HG02981 (cell line): ENCODE results near the gene RPL12.

Experiments
- ATAC-seq: cut with Tn5 transposase; IDR thresholded peaks from one replicate; pipeline ENCODE4 v1.9.1; 2021; ENCODE audit warnings: mild to moderate bottlenecking, moderate library complexity; ENCODE audit not compliant: unreplicated experiment

RPL12 gene

DNA sequence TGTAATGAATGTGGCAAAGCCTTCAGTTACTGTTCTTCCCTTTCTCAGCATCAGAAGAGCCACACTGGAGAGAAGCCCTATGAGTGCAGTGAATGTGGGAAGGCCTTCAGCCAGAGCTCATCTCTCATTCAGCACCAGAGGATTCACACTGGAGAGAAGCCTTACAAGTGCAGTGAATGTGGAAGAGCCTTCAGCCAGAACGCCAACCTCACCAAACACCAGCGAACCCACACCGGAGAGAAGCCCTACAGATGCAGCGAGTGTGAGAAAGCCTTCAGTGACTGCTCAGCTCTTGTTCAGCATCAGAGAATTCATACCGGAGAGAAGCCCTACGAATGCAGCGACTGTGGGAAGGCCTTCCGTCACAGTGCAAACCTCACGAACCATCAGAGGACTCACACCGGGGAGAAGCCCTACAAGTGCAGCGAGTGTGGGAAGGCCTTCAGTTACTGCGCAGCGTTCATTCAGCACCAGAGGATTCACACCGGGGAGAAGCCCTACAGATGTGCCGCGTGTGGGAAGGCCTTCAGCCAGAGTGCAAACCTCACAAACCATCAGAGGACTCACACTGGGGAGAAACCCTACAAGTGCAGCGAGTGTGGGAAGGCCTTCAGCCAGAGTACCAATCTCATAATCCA, 6.8 kb downstream of the RPL12 start:
- ATAC-seq, result no peak

DNA sequence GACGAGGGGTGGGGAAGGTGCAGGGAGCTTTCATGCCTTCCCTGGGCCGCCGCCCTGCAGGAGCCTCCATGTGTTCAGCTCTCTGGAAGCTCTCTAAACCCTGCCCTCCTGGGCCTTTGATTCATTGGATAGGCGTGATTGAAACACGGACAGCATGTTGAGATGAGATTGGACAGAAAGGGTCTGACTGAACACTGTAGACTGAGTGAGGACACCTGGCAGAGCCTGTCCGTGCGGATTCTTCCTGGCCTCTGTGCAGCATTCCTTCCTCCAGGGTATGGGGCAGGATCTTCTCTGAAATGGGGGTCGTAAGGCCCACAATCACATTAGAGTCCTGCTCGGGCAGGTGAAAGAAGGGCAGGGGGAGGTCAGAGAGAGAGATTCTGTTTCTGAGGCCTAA, 12.8 kb downstream of the RPL12 start:
- ATAC-seq, result no peak

DNA sequence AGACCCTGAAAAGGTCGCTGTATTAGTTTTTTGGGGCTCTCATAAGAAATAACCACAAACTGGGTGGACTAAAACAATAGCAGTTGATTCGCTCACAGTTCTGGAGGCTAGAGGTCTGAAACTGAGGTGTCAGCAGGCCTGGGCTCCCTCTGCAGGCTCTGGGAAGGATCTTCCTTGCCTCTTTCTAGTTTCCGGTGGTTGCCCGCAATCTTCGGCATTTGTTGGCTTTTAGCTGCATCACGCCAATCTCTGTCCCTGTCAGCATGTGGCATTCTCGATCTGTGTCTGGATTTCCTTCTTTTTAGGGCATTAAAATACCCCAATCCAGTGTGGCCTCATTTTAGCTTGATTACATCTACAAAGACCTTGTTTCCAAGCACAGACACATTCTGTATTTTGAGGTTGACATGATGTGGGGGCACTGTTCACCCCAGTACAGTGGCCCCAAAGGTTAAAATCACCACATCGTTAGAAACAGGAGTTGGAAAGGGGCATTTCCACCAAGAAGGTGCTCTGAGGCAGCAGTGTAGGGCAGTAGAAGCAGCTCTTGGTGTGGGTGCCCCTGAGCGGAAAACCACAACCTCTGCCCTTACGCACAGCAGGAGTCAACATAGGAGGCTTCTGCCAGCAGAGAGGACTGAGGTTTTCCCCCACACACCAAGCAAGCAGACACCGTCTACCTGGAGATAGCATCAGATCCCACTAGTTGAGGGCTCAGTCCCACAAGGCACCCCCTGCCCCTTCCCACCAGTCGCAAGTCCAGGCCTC, 13.5 kb downstream of the RPL12 start:
- ATAC-seq, result no peak

DNA sequence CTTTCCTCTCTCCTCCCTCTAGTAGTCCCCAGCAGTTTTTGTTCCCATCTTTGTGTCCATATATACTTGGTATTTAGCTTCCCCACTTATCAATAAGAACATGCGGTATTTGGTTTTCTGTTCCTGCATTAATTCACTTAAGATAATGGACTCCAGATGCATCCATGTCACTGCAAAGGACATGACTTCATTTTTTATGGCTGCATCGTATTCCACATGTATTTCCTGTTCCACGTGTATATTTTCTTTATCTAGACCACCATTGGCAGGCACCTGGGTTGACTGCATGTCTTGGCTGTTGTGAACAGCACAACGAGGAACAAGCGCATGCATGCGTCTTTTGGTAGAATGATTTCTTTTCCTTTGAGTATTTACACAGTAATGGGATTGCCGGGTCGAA, 20.8 kb downstream of the RPL12 start:
- ATAC-seq, result no peak

DNA sequence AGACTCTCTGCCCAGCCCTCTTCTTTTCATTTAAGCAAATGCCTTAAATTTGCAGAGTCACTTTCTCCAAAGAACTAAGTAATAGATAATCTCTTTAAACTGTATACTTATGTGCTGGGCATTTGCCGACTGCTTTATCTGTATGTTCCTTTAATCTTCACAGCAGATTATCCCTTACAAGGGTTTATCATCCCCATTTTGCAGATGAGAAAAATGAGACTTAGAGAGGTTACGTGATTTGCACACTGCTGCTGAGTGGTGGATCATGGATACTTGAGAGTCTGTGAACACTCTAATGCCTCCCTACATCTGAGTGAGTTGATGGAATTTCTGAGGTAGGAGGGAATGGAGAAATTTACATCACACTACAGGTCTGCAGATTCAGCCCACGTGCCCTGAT, 22.9 kb downstream of the RPL12 start:
- no peak for ATAC-seq

DNA sequence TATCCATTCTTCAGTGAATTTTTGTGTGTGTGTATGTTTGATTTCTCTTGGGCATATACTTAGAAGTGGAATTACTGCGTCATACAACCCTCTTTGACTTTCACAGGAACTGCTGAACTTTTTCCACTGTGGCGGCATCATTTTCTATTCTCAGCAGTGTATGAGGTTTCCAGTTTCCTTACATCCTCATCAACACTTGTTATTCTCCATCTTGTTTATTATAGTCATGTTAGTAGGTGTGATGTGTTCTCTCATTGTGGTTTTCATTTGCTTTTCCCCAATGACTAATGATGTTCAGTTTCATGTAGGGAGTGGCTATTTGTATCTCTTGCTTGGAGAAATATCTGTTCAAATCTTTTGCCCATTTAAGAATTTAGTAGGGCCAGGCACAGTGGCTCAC, 24.4 kb downstream of the RPL12 start:
- ATAC-seq, result no peak

DNA sequence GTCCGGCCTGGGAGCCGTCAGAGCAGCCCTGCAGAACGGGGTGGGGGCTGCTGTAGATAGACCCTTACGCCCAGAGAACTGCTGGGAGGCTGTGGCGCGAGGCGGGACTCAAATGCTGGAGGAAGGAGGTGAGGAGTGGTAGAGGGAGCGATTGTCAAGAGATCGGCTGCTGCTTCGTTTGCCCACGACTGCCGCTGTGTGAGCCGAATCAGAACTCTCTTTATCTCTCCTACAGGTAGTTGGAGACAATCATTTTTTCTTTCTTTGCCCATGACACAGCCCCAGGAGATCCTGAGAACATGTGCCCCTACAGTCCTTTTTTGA, 26.6 kb downstream of the RPL12 start:
- ATAC-seq, result peak; percentile 9

DNA sequence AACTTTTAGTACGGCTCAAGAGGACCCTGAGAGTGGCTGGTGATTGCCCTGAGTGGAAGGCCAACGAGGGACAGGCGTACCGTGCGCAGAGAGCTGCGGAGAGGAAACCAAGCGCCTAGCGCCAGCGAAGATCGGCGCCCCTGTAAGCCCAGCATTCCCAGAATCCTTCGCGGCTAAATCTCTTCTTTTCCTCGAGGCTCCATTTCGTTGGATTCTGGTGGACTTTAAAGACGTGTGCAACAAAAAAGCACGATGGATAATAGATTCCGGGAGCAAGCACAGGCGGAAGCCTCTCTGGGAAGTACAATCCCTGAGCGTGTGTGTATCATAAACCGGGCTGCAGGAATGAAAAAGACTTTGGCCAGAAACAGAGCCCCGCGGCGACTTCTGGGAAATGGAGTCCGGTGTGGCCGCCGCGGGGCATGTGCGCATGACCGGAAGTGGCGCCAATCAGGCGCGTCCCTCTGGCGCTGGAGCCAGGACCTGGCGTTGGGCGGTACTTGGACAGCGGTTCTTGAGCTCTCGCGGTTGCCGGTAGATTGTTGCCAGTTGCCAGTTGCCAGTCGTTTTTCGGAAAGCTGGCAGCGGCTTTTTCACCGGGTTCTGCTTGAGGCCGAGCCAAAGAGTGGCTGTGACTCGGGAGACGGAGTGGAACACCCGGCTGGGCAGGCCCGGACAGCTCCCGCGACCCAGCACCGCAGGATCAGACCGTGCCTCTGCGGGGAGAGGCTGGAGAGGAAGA, 27.1 kb downstream of the RPL12 start, which contains the start of gene ZNF79:
Gene ZNF79, plus strand, starts transcription at position 449 of the 742 bp plus-strand sequence. CDS start 406 bp downstream, outside the sequence.
- peak; percentile 81 for ATAC-seq

DNA sequence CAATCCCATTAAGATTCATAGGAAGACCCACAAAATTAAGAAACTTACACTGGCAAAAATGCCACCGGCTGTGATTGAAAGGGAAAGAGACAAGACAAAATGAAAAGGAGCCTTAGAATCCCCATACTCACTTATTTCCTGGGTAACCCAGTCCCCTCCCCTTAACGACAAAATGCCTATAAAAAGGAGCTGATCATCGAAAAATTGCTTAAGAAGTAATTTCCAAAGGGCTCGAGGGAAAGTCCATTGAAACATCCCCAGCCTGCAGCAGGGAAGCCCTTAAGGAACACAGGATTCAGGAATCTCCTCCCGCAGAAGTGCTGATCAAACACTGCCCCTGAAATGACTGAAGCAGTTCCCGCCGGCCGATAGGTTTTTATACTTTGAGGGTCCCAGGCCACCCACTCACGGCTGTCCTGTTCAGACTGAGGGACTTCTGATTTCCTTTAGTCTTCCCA, 27.7 kb downstream of the RPL12 start:
- ATAC-seq, result no peak

DNA sequence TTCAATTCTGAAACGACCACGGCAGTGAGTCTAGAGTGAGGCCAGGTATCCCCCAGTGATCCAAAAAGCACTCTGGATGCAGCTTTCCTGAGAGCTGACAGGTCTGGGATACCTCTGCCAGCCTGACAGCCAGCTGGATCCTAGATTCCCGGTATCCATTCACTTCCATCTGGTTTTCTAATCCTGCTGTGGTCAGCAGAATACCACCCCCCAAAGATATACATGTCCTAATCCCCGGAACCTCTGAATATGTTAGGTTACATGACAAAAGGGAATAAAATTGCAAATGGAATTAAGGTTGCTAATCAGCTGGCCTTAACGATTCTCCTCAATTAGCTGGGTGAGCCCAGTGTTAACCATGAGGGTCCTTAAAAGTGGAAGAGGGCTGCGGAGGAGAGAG, 28.4 kb downstream of the RPL12 start:
- ATAC-seq, result no peak

DNA sequence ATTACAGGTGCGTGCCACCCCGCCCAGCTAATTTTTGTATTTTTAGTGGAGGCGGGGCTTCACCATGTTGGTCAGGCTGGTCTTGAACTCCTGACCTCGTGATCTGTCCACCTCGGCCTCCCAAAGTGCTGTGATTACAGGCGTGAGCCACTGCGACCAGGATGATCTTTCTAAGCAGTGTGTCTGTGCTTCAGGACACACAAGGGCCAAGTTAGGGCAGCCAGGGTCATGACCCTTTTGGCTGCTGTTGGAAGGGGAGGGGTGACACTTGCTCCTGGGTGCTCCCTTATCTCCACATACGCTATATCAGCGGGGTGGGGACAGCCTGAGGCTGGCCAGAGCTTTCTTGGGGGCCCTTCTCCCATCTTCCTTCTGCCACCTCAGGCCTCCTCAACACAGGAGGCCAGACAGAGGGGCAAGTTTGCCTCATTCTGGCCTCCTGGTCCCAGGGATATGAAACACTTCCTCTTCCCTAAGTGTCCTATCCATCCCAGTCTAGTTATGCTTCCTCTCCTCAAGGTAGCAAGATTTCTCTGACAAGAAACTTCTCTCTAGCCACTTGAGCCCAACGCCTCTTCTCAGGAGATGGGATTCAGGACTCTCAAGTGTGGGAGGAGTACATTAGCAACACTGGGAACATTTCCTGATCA, 28.9 kb downstream of the RPL12 start:
- no peak for ATAC-seq

DNA sequence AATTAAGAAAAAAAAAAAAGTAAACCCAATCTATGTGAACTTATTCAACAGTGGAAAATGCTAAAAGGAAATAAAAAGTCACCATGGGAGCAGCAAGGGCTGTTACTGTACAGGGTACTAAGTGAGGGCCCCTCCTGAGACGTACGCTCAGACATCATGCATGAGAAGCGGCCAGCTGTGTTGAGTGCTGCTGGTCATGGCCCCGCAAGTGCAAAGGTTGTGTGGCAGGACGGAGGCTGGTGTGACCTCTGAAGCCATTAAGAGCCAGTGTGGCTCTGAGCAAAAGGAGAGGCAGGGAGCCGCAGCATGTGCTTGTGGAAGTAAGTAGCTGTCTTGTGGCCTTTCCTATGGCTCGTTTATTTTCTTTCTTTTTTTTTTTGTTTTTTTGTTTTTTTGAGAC, 30.1 kb downstream of the RPL12 start:
- no peak for ATAC-seq

DNA sequence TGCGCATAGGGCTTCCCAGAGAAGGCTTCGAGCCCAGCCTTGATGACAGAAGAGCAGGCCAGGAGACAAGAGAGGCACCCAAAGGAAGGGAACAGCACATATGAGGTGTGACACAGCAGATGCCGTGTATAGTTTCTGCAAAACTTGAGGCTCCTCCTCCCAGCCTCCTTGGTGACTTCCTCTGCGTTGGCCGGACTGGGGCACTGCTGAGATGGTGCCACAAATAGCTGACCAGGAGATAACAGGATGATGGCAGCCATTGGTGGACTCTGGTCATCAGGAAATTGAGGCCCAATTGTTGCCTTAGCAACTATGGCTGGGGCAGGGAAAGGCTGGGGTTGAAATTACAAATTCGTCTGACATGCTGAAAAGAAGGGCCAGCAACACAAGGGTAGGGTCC, 31.9 kb downstream of the RPL12 start:
- no peak for ATAC-seq

DNA sequence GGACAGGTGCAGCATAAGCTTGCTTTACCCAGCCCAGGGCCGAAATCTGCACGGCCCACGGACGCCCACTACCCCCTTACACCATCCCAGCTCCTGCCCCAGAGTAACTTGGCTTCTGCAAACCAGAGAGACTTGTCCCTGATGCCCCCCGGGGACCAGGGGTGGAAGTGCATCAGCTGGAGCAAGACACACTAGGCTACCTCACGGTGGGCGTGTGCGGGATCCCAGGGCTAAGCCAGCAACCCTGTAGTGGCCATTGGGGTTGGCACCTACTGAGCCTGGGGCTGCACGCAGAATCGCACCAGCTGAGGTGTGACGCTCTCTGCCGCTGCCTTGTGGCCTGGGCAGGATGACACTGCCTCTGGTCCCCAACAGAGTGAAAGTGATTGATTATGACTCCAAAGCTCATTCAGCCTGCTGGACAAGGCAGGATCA, 33.2 kb downstream of the RPL12 start:
- ATAC-seq, result no peak

DNA sequence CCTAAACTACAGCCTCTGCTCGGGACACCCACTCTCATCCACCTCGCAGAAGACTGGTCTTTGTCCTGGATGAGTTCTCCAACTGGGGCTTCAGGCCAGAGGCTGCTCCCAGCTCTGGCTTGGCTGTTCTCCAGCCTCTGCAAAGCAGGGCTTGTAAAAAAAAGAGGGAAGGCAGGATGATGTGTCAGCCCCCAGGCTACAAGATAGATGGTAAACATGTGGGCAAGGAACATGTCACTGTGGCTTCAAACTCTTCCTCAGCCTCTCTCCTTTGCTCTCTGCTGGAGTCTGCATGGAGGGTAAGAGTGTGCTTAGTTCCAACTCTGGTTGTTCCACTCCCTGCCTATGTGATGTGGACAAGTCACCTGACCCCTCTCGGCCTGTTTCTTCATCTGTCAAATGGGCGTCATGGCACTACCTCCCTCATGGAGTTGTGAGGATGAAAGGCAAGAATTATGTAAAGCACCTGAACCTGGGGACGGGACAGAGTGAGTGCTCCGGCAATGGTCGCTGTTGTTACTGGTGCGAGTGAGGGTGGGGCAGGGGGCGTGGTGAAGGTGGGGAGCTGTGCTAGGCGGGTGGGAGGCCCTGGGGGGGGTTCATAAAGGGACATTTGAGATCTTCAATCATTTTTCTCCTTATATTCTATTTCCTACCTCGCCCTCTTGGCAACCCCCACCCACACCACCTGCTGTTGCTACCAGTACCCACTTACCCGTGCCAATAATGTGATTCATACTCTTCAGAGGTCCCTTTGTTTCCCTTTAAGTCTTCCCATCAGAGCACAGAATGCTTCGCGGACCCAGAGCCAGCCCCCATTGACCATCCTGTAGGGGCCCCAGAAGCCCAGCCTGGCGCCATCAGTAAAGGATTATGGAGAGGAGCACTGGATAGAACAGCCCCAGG, 33.8 kb downstream of the RPL12 start:
- ATAC-seq, result no peak

DNA sequence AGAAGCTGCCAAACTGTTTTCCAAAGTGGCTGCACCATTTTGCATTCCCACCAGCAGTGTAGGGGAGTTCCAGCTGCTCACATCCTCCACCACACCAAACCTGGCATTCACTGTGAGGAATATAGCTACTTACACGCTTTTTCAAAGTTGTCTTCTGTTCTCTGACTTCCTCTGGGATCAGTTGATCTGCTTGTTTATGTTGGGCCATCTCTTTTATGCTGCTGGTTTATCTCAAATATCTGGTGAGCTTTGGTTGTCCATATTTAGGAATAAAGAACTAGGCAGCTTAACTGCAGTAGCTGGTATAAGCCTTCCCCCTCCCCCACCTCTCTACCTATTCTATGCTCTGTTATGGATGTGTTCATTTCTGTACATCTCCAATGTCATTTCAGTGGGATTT, 35.5 kb downstream of the RPL12 start:
- ATAC-seq, result no peak

DNA sequence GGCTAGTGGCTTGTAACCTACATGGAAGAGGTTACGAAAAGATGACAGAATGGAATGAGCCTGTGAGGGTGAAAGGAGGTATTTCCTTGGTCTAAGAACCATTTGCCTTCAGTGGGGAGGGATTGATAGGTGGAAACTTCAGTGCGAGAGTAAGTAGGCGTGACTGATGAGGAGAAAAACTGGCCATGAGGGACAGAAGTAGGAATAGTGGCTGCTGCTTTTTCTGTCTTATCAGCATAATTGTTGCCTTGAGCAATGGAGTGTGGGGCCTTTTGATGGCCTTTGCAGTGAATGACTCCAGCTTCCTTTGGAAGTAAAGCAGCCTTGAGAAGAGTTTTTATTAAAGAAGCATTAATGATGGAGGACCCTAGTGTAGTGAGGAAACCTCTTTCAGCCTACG, 36.1 kb downstream of the RPL12 start:
- no peak for ATAC-seq

DNA sequence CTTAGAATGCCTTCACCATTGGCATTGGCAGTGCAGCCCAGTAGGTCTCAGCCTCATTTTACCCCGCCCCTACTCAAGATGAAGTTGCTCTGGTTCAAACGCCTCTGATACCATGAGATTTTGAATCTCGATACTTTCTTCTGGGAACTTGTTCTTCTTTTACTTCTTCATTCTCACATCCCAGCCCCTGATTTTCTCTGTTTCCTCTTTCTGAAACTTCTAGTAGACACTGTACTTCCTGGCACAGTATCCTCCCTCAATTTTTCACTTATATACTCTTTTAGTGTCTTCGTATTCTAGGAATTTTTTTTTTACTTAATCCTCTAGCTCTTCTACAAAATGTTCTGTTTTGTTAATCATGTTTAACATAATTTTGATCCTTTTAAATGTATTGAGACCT, 40.1 kb downstream of the RPL12 start:
- ATAC-seq, result no peak

DNA sequence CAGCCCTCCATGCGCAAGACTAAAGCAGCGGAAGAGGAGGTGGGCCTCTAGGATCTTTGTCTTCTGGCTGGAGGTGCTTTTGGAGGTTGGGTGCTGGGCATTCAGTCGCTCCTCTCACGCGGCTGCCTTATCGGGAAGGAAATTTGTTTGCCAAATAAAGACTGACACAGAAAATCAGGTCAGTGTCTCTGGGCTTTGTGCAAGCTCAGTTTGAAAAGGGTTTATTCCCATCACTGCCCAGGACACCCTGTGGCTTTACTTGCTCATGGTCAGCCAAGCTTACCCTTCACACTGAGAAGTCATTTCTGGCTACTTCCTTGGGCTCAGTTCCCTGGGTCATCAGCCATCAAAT, 43.7 kb downstream of the RPL12 start:
- no peak for ATAC-seq

DNA sequence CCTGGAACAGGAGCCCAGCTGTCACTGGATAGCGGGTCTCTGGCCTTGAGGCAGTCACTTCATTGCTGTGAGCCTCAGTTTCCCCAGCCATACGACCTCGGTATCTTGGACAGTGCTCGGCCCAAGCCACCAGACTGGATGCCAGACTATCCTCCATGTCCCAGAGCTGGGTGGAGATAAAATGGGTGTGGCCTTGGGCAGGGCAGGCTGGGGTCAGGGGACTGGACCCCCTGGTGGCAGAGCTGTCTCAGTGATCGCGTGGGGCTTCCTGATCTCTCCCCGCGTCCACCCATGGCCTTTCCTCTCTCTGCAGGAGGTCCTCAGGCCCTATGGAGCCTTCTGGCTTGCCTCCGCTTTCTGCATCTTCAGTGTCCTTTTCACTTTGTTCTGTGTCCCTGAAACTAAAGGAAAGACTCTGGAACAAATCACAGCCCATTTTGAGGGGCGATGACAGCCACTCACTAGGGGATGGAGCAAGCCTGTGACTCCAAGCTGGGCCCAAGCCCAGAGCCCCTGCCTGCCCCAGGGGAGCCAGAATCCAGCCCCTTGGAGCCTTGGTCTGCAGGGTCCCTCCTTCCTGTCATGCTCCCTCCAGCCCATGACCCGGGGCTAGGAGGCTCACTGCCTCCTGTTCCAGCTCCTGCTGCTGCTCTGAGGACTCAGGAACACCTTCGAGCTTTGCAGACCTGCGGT, 44.3 kb downstream of the RPL12 start:
- ATAC-seq, result no peak
